SK-MEL-5 (cell line): ENCODE results near the gene TAGLN2. TPM values are rescaled to one million over a fixed set of nuclear protein-coding genes. Genes with fewer than 3 reads are reported as not detected.

Source experiments
- DNase-seq: peaks from one replicate; pipeline ENCODE4 v3.0.0-alpha.2; 2016; ENCODE audit warnings: low read depth, low spot score
- in situ Hi-C: cut with HindIII; loops from 2 replicates; pipeline ENCODE4 v1.10.0; 2016; ENCODE audit warnings: low sequenced_read_pairs, high pct_unique_total_duplicates, low pct_unique_long_range_greater_than_20kb
- total RNA-seq: library from RNA; depleted of rRNA; stranded (reverse); fragments of >200 nt; shearing (Covaris generic); gene quantifications from 2 replicates; pipeline ENCODE4 v1.2.3, GENCODE V29; 2014

Gene TAGLN2
- total RNA-seq, 1 experiment from 2014 or later = 122 TPM

DNA sequence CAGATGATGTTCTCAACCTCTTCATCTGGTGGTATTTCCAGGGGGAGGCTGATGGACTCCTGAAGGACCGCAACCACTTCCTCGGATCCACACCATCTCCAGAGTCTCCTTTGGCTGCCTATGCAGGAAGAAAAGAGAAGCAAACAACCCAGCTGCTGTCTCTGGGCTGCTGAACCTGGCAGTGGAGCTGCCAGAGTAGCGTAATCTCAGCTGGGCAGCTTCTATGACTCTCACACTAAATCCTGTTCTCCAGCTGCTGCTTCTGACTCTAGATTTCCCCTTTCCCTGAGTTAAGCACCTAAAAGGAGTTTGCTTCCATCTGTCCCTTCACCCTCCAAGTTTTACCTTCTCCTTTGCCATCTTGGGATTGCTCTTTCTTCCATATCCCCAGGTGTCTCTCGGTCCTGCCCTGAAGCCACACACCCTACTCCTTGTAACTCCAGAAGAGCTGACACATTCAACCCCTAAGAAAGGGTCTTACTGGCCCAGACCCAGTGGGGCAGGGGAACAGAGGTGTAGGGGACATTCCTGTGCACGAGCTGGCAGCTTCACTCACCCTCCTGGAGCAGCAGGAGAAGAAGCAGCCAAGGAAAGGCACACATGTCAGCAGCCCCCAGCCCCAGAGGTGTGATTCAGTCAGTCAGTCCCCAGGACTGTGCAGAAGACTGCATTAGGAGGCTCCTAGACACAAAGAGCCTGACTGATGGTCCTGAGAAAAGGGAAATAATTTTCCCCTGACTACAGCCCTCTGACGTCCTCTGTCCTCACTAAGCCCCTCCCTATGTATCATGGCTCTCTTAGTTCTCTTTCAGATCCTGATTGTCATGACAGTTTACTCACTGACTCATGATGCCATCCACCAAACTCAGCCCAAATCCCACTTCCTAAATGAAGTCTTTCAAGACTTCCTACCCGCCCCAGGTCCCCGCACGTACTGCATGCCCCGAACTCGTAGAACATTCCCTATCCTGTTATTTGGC, 28.5 kb upstream of the TAGLN2 start, which contains the start of gene SLAMF9:
SLAMF9 (minus strand) TSS at position 702 of the 980 bp plus-strand sequence; CDS start at position 602, 100 bp downstream.
- peak; percentile 67 for DNase-seq
- in situ Hi-C loops = no loop called here

DNA sequence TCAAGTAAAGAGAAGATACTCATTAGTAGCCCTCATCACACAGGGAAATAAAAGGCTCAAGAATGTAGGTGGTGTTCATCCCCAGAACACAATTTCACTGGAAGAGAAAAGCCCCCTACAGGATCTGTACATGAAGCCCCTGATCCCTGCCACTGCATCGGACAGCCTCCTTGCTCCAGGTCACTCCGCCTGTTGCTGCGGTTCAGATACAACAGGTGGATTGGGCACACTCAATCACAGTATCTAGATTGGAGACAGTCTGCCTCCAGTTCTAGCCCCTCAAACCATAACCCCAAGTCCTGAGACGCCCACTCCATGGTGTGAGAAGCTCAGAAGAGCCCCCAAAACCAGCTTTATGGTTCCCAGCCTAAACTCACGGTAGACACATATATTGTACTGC, 27.6 kb upstream of the TAGLN2 start:
- DNase-seq = no peak
- in situ Hi-C loops = no loop called here

DNA sequence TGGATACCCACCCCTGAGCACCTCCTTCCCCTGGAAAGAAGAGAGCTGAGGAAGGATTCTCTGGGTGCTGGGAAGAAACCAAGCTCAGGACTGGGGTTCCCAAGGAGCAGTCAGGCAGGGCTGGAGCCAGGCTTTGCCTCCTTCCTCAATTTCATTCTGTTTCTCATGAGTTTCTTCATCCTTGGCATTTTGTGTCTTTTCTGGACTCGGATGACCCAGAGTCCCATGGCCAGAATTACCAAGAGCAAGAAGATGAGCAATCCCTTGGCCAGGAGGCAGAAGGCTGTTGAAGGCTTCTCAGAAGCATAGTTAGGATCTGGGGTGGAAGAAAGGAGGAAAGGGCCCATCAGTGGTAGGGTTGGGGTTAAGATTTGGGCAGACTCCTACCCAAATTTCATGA, 26.2 kb upstream of the TAGLN2 start:
- DNase-seq = no peak
- in situ Hi-C loops = no loop called here

DNA sequence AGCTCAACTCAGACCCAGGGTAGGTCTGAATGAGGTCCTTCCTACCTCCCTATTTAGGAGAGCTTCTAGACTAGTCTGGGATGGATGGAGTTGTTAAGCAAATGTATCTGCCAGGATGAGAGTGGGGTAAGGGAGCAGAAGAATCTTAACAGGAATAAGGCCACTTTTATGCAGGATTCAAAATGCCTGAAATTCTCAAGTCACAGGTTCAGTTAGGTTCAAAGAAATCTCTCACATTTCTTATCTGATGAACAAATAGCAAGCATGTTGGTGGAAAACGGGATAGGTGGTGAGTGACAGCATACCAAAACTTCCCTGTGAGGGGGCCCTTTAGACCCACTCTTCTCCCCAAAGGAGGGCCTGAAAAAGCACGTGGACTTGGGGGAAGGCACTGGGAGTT, 25.7 kb upstream of the TAGLN2 start:
- DNase-seq = no peak
- in situ Hi-C loops = no loop called here

DNA sequence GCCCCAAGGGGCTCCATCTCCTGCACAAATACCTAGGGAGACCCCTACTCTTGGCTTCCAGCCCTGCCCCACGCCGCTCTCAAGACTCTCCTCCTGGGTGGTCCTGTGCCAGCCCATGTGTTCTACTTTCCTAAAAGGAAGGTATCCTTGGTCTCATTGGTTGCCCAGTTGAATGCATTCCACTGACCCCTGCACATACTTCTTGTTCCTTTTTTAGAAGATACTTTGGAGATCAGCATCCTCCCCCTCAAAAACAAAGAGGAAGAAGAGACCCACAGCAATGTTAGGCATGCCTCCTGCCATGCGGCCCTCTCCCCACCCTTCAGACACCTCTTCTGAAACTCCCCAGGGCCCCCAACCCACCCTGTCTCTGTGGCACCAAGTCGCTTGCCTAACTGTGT, 24.7 kb upstream of the TAGLN2 start:
- DNase-seq = no peak
- in situ Hi-C loops = no loop called here

DNA sequence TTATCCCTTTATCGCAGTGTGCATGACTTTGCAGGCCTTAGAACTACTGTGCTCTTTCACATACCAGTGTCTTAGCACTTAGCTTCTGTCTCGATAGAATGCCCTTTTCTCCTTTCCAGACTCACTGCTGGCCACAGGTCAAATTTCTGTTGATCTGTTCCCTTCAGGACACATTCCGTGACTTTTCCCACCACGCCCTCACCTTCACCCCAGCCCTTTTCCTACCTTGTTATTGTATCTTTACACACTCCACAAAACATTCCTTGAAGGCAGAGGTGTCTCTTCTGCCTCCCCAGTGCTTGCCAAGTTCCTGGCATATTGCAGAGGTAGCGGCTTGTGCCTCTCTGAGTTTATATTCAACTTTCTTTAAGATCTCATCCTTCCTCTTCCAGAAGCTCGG, 23.8 kb upstream of the TAGLN2 start:
- in situ Hi-C loops = no loop called here
- DNase-seq = no peak

DNA sequence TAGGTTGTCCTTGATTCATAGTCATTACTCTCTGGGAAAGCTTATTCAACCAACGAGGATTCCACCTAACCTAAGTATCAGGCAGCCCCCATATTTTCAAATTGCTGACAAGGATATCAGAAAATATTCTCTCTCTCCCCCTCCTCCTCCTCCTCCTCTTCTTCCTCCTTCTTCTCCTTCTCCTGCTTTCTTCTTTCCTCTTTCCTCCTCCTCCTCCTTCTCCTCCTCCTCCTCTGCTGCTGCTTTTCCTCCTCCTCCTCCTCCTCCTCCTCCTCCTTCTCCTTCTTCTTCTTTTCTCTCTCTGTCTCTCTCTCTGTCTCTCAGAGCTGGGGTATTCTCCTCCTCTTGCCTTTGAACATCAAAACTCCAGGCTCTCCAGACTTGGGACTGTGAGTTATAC, 22.6 kb upstream of the TAGLN2 start:
- DNase-seq = no peak
- in situ Hi-C loops = no loop called here

DNA sequence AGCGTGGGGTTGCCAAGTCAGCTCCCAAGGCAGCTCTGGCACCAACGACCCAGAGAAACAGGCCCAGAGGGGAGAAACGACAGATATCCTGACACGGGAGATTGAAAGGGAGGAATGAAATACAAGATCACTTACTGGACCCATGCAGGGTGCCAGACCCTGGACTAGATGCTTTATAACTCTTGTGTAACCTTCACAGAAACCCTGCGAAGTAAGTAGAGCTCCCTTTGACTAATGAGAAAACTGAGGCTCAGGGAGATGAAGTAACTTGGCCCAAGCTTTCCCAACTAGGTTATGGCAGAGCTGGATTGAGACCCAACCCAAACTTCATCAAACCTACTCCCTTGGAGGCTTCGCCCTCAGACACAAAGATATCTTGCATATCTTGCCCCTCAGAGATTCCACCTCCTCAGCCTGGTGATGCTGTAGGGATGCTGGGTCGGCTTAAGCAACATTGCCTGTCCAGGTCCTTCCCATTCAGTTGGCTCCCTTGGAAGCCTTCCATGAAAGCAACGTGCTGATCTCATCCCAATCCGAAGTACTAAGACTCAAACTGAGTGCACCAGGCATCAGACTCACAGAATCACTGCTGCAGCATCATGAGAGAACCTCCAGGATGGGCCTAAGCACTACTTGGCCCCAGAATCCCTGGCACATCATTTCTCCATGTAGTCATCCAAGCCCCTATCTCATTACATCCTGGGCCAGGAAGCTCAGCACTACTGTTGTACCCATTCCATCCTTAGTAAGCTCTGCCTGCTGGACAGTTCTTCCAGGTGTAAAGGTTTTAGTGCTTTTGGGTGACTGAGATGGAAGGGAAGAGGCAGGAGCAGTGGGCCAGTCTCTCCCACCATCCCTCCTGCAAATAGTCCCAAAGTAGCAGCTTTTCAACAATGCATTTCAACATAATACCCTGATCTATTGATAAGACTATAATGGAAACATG, 21.2 kb upstream of the TAGLN2 start:
- in situ Hi-C loops = no loop called here
- DNase-seq = no peak

DNA sequence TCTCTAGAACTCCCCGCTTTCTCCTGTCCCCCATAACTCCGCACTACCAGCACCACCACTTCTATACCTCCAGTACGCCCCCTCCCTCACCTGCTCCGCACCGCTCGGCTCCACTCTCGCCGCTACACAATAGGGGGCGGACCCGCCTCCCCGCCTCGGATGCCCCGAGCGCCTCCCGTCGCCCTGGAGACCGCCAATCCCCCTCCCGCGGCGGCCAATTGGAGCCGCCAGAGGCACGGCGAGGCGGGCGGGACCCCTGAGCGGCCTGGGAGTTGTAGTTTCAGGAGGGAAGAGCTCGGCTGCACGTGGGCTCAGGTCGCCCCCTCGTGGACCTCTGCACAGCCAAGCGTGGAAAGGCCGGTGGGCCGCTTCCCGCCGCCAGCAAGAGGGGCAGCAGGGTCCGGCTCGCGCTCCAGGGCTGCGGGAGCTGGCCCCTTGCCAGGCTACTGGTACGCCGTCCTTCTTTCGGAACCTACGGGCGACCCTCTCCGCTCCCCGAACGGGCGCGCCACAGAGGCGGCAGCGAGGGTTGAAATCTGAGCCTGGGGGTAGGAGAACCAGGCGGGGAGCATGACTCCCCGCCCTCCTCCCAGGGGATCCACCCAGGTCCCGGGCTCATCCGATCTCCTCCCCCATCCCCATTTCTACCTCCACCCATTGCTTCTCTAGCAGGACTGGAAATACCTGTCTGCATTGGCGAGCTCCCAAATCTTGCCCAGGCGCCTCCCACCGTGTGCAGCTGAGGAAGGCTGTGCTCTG, 20.4 kb upstream of the TAGLN2 start, which contains the start of gene IGSF9:
IGSF9 (minus strand) TSS at position 131 of the 759 bp plus-strand sequence. CDS start 2,159 bp downstream, outside the sequence.
- in situ Hi-C loops = no loop called here
- peak; percentile 37 for DNase-seq

GRCh38 chr1:159944623-159945455, 19.5 kb upstream of the TAGLN2 start:
- no peak for DNase-seq
- in situ Hi-C loops = no loop called here

GRCh38 chr1:159943908-159944622, 18.8 kb upstream of the TAGLN2 start:
- in situ Hi-C loops = no loop called here
- DNase-seq = no peak

GRCh38 chr1:159943278-159943640, 18.0 kb upstream of the TAGLN2 start:
- in situ Hi-C loops = no loop called here
- no peak for DNase-seq

DNA sequence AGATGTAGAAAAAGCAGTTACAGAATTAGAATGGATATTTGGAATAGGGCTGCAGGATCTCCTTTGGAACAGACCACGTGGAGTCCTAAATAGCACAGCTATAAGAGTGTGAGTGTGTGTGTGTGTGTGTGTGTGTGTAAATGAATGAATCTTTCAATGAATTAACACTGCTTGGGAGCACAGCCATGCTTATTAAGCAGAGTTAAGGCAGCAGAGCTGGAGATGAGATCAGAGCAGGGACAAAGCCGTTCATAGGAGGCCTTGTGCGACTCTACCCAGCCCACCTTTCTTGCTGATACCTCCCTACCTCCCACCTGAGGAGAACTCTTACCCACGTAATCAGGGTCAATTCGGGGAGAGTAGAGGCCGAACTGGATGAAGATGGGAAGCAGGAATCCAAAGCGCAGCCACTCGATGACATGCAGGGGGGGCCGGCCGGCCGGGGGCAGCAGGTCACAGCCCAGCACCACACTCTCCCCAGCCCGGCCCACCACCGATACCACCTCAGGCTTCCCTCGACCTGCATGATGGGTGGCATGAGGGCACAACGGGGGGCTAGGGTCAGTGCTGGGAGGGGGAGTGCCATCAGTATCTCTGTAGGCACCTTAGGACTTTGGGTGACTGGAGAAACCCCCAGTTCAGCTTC, 17.4 kb upstream of the TAGLN2 start:
- in situ Hi-C loops = no loop called here
- DNase-seq = no peak

GRCh38 chr1:159941591-159942560, 16.6 kb upstream of the TAGLN2 start:
- in situ Hi-C loops = no loop called here

GRCh38 chr1:159941141-159941540, 15.8 kb upstream of the TAGLN2 start:
- in situ Hi-C loops = no loop called here
- no peak for DNase-seq

More at GRCh38 chr1:159941591-159942560, 16.6 kb upstream of the TAGLN2 start:
- DNase-seq = no peak
